Measurements from ENCODE around the gene SERPINI1. TPM values are rescaled to one million over a fixed set of nuclear protein-coding genes. Genes with fewer than 3 reads are reported as not detected.

The SERPINI1 gene
- total and polyA plus RNA-seq, 2 of the 8 experiments (the other 6 are each of a cell fraction or from before 2014, with no cell fraction given): 5.3 to 9.9 TPM

DNA sequence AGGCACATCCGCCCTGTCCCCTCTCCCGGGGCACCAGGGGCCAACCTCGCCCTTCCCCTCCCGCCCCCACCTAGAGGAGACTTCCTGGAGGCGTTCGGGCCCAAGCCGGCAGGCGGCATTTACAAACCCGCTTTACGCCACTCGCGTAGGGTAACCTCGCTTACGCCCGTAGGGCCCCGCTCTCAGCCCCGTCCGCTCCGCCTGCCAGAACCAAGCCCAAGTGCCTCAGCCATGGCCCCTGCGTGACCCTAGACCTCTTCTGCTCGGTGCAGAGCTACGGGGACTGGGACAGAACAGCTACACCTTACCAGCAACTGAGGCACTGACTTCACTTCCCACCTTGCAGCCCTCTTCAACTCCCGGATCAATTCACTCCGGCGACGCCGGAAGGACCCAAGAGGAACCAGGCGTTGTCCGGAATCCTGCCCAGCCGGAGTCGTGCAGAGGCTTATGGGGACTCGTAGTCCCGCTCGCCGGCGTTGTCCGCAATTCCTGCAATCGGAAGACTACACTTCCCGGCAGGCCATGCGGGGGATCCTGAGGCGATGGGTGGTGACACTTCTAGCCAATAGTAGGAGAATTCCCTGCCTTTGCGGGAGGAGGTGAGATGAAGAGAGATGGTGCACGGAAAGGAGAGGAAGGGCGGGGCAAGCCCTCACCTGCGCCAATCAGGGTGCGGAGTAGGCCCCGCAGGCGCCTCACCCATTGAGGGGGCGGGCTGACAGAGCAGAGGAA is 856 bp upstream of the SERPINI1 start, which contains the start of gene PDCD10:
Gene PDCD10, minus strand, starts transcription at position 395 of the 735 bp plus-strand sequence. CDS start 14,735 bp downstream, outside the sequence.
- H3K4ac ChIP-seq (replicated peaks; ENCODE audit: insufficient read length, low read depth, low read length): no peak within 1 kb of the TSS
- H2AFZ ChIP-seq (ENCODE audit: low read length): peak within 1 kb of the TSS; percentile 97
- ChIA-PET POLR2A (ENCODE audit: partially characterized antibody) (interaction anchor here (1.1 to 2.6 kb wide), 3 partner anchors 14 to 79 kb away, joined by 4 to 11 read pairs (median 4); no protein-coding TSS in a partner anchor), CTCF (ENCODE audit: partially characterized antibody) (interaction anchor here (0.7 to 2.8 kb wide), 5 partner anchors 12 to 327 kb away, joined by 3 to 9 read pairs (median 3); no protein-coding TSS in a partner anchor)
- no peaks in the 10 kb centered on the region for H3K9me3 ChIP-seq (ENCODE audit: insufficient read depth in 2 of 2, low read depth in 1 of 2, low read length in 1 of 2)
- H3K27me3 ChIP-seq (replicated peaks in 1 of 4; ENCODE audit: control insufficient read depth in 3 of 4, extremely low read depth in 1 of 4, insufficient read depth in 3 of 4, low read length in 3 of 4): no peaks in the 10 kb centered on the region
- peak within 1 kb of the TSS; percentile 92 for H4K5ac ChIP-seq (ENCODE audit: insufficient read length, low read depth, low read length)
- H3K56ac ChIP-seq (replicated peaks; ENCODE audit: insufficient read length, low read depth, low read length): peak within 1 kb of the TSS; percentile 96
- H2BK15ac ChIP-seq (ENCODE audit: low read length): peak within 1 kb of the TSS; percentile 93
- H4K91ac ChIP-seq (replicated peaks; ENCODE audit: insufficient read length, low read length): peak within 1 kb of the TSS; percentile 99
- no peak within 1 kb of the TSS for H2BK20ac ChIP-seq (ENCODE audit: low read length)
- peaks cover 15 to 76% of the 10 kb centered on the region in 2 experiments for H3K79me2 ChIP-seq (ENCODE audit: control insufficient read depth in 1 of 2, insufficient read depth in 2 of 2, low read length in 2 of 2)
- 0% methylated on average over 43 of the region's 49 CpGs; no CpG with 5 or more reads in 1 of the 2 experiments for WGBS, 2 experiments (ENCODE audit: extremely low coverage in 1 of 2, insufficient coverage in 1 of 2, insufficient read length in 1 of 2, insufficient replicate concordance in 2 of 2, low coverage in 1 of 2, low lambda C conversion rate in 2 of 2, missing lambda C conversion rate in 1 of 2)
- no peak within 1 kb of the TSS for H2AK5ac ChIP-seq (ENCODE audit: low read depth, low read length)
- H3K23ac ChIP-seq (ENCODE audit: insufficient read length): no peak within 1 kb of the TSS
- peak within 1 kb of the TSS; percentile 51 to 75 for H3K4me2 ChIP-seq (ENCODE audit: insufficient read depth in 1 of 2, low read depth in 2 of 2, low read length in 2 of 2)
- DNase-seq (ENCODE audit: low read depth in 1 of 2, low spot score in 2 of 2) (peak; percentile 95 to 99), FAIRE-seq (peak; percentile 91)
- no peaks in the 10 kb centered on the region for H3K79me1 ChIP-seq (ENCODE audit: low read depth, low read length)
- H3K18ac ChIP-seq (ENCODE audit: extremely low read depth, low read length): peak within 1 kb of the TSS; percentile 100
- H4K8ac ChIP-seq (ENCODE audit: extremely low read depth, insufficient read depth, low read length): peak within 1 kb of the TSS; percentile 99; the same call in 1 of the 2 replicates
- peak within 1 kb of the TSS; percentile 99 for H2BK5ac ChIP-seq (ENCODE audit: low read depth, low read length)
- no peaks in the 10 kb centered on the region; a peak in 1 of 8 replicates for H3K36me3 ChIP-seq (ENCODE audit: control insufficient read depth in 2 of 4, insufficient read depth in 4 of 4, low read length in 3 of 4)
- peak within 1 kb of the TSS; percentile 96 for H3K27ac ChIP-seq (ENCODE audit: low read depth, low read length)
- peak within 1 kb of the TSS; percentile 92 to 95 (median 94) for H3K4me3 ChIP-seq (ENCODE audit: extremely low read depth in 1 of 4, insufficient read depth in 2 of 4, low read depth in 3 of 4, low read length in 4 of 4)
- H3K4me1 ChIP-seq (replicated peaks in 1 of 4; ENCODE audit: control insufficient read depth in 3 of 4, insufficient read depth in 4 of 4, low read length in 3 of 4): peaks cover 0 to 6% (median 2%) of the 10 kb centered on the region in 4 experiments; a peak in 3 of 7 replicates
- H2BK12ac ChIP-seq (ENCODE audit: low read depth, low read length): peak within 1 kb of the TSS; percentile 97
- H3K23me2 ChIP-seq (ENCODE audit: low read depth, low read length): peaks cover 2% of the 10 kb centered on the region; the same call in 1 of the 2 replicates
- H2BK120ac ChIP-seq (replicated peaks; ENCODE audit: low read depth, low read length): no peak within 1 kb of the TSS
- peaks cover 4 to 6% of the 10 kb centered on the region in 2 experiments for H4K20me1 ChIP-seq (replicated peaks in 1 of 2; ENCODE audit: control insufficient read depth in 1 of 2, insufficient read depth in 2 of 2, low read length in 2 of 2)
- H3K9ac ChIP-seq (replicated peaks in 1 of 4; ENCODE audit: extremely low read depth in 1 of 4, low read depth in 3 of 4, low read length in 3 of 4): peak within 1 kb of the TSS; percentile 86 to 98 (median 96)
- no peak within 1 kb of the TSS for H3K14ac ChIP-seq (ENCODE audit: insufficient read length)
- TF ChIP-seq SIRT6 (IDR thresholded peaks at IDR 0.05; ENCODE audit: low read length): no peak
- no peak for TF ChIP-seq TCF12 (IDR thresholded peaks at IDR 0.05; ENCODE audit: low read depth, low read length)
- peak; percentile 89 for TF ChIP-seq SIX5 (IDR thresholded peaks at IDR 0.05; ENCODE audit: low read depth, low read length)
- peak in 1 of 2 experiments; percentile 35; a peak in 2 of 4 replicates for TF ChIP-seq SIN3A (conservative IDR thresholded peaks at IDR 0.05 in 1 of 2, IDR thresholded peaks at IDR 0.05 in 1 of 2; ENCODE audit: low read depth in 1 of 2, low read length in 2 of 2)
- TF ChIP-seq SUZ12 (IDR thresholded peaks at IDR 0.05; ENCODE audit: low read length): no peak
- peak; percentile 35; the same call in 1 of the 2 replicates for TF ChIP-seq SP1 (IDR thresholded peaks at IDR 0.05; ENCODE audit: low read depth, low read length)
- peak; percentile 74 for TF ChIP-seq CREB1 (IDR thresholded peaks at IDR 0.05)
- TF ChIP-seq YY1 (IDR thresholded peaks at IDR 0.05; ENCODE audit: low read depth, low read length): no peak; the same call in 1 of the 2 replicates
- peak; percentile 36 for TF ChIP-seq KDM4A (IDR thresholded peaks at IDR 0.05; ENCODE audit: low read depth, low read length, severe bottlenecking)
- peak; percentile 87 for TF ChIP-seq ASH2L (IDR thresholded peaks at IDR 0.05; ENCODE audit: low read length)
- no peak for TF ChIP-seq SRF (IDR thresholded peaks at IDR 0.05; ENCODE audit: low read depth, low read length)
- TF ChIP-seq JUN (IDR thresholded peaks at IDR 0.05; ENCODE audit: low read depth, low read length): no peak
- TF ChIP-seq GABPA (IDR thresholded peaks at IDR 0.05; ENCODE audit: borderline replicate concordance, insufficient read depth, low read length): peak; percentile 60; the same call in 1 of the 2 replicates

Measured in H1 (cell line).